ENCODE measurements around the gene PTCD2.

DNA sequence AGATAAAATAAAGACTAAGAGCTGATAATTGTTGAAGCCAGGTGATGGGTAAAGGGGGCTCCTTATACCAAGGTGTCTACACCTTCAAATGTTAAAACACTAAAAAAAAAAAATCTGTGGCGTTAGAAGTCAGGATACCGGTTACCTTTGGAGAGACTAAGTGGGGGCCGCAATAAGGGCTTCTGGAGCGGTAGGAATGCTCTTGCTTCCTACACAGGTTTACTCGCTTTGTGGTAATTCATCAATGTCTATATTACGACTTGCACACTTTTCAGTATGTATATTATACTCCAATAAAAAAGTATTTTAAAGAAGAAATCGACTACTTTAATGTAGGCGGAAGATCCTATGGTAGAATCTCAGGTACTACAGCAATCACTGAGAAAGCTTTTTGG, 12.6 kb upstream of the PTCD2 start:
- TF ChIP-seq ZSCAN29 (IDR thresholded peaks at IDR 0.05) (no peak), TAF1 (IDR thresholded peaks at IDR 0.05; ENCODE audit: control insufficient read depth, extremely low read depth, insufficient read depth, low read length, severe bottlenecking) (no peak), GATAD2A (IDR thresholded peaks at IDR 0.05) (no peak), RFX5 (IDR thresholded peaks at IDR 0.05; ENCODE audit: low read depth, low read length) (no peak), RHOXF2B (CRISPR knock-in tag; conservative IDR thresholded peaks at IDR 0.05) (no peak), BCLAF1 (IDR thresholded peaks at IDR 0.05; ENCODE audit: borderline replicate concordance in 1 of 2, control insufficient read depth in 1 of 2, low read depth in 2 of 2, low read length in 1 of 2) (no peak), ZNF436 (CRISPR knock-in tag; IDR thresholded peaks at IDR 0.05) (no peak), REST (IDR thresholded peaks at IDR 0.05; ENCODE audit: borderline replicate concordance) (no peak), REST (CRISPR knock-in tag; IDR thresholded peaks at IDR 0.05; ENCODE audit: low read depth) (no peak), ZNF146 (CRISPR knock-in tag; IDR thresholded peaks at IDR 0.05; ENCODE audit: unreplicated experiment) (no peak), ATF3 (IDR thresholded peaks at IDR 0.05) (no peak), ATF3 (CRISPR knock-in tag; conservative IDR thresholded peaks at IDR 0.05) (no peak), GABPB1 (CRISPR knock-in tag; IDR thresholded peaks at IDR 0.05) (no peak)
- TF ChIP-seq, protein P1, sequence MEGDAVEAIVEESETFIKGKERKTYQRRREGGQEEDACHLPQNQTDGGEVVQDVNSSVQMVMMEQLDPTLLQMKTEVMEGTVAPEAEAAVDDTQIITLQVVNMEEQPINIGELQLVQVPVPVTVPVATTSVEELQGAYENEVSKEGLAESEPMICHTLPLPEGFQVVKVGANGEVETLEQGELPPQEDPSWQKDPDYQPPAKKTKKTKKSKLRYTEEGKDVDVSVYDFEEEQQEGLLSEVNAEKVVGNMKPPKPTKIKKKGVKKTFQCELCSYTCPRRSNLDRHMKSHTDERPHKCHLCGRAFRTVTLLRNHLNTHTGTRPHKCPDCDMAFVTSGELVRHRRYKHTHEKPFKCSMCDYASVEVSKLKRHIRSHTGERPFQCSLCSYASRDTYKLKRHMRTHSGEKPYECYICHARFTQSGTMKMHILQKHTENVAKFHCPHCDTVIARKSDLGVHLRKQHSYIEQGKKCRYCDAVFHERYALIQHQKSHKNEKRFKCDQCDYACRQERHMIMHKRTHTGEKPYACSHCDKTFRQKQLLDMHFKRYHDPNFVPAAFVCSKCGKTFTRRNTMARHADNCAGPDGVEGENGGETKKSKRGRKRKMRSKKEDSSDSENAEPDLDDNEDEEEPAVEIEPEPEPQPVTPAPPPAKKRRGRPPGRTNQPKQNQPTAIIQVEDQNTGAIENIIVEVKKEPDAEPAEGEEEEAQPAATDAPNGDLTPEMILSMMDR (IDR thresholded peaks at IDR 0.05 in 2 of 3, conservative IDR thresholded peaks at IDR 0.05 in 1 of 3; ENCODE audit: insufficient read depth in 2 of 3, low read depth in 1 of 3, low read length in 3 of 3), result no peak
